HL-60 (cell line): ENCODE results near the gene NFIX.

Experiments used
- DNase-seq, 2 experiments: peaks; one replicate each; pipeline ENCODE4 v3.0.0-alpha.2; 2010 to 2020; ENCODE audit warnings: low read depth in 1 of 2, low spot score in 1 of 2
- H3K27ac ChIP-seq: fragments of 250-450 bp; sonication (Bioruptor Pico); replicated peaks from 2 replicates; pipeline ENCODE4 v1.5.1; 2020; ENCODE audit warnings: mild to moderate bottlenecking, moderate library complexity
- H3K27me3 ChIP-seq: fragments of 250-450 bp; sonication (Bioruptor Pico); 2 replicates; pipeline ENCODE4 v1.5.1; 2021; ENCODE audit warnings: mild to moderate bottlenecking, moderate library complexity; ENCODE audit not compliant: insufficient read depth, poor library complexity, severe bottlenecking
- H3K4me3 ChIP-seq: replicated peaks from 2 replicates; pipeline ENCODE4 v1.5.1; 2011; ENCODE audit warnings: mild to moderate bottlenecking, control low read depth, low read length; ENCODE audit not compliant: insufficient read depth
- GABPA ChIP-seq: IDR thresholded peaks from 2 replicates; pipeline ENCODE4 v1.6.1; 2012; ENCODE audit warnings: low read depth
- POLR2AphosphoS5 ChIP-seq: IDR thresholded peaks from 2 replicates; pipeline ENCODE4 v1.6.1; 2012; ENCODE audit warnings: low read depth
- SPI1 ChIP-seq: IDR thresholded peaks from 2 replicates; pipeline ENCODE4 v1.6.1; 2012; ENCODE audit warnings: low read depth, mild to moderate bottlenecking, borderline replicate concordance
- TF ChIP-seq, protein P1 (sequence below): IDR thresholded peaks from one replicate; pipeline ENCODE4 v1.5.1; 2011; ENCODE audit warnings: low read length, control low read depth, inconsistent platforms; ENCODE audit not compliant: insufficient read depth
- TF ChIP-seq, protein P2 (sequence below): IDR thresholded peaks from 2 replicates; pipeline ENCODE4 v1.6.1; 2012; ENCODE audit warnings: low read depth; ENCODE audit not compliant: insufficient replicate concordance

NFIX gene

DNA sequence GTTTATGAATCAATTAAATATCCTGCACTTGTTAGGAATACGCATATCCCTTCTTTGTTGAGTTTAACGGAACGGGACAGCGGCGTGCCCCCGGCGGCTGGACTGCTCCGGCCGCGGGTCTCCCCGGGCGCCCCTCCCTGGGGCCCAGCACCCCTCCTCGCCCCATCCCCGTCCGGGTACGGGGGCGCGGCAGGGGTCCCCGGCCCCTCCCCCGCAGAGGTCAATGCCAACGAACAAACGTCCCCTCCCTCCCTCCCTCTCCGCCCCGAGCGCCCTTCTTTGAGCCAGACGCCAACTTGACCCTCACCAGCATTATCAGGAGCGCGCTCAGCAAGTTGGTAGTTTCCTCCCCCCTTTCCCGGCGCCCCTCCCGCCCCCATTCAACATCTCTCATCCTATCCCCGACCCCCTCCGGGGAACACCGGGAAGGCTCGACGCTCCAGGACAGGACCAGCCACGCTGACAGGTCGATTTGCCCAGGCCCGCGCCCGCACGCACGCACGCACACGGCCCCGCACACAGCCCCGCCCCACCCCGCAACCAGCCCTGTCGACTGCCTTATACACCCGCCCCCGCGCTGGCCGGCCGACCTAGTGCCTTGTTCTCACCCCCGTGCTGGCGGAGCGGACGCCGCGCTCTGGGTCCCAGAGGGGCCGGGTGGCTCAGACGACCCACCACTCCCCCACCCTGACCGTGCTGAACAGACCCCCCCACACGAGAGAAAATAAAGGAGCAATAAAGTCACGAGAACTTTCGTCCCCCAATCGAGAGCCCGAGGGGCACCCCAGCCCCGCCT is 102.4 kb downstream of the NFIX start:
- peak; percentile 80 to 88 for DNase-seq
- no peaks in the 10 kb centered on the region for H3K27me3 ChIP-seq
- peak overlapping the region; percentile 33 for H3K4me3 ChIP-seq
- peak overlapping the region; percentile 99 for H3K27ac ChIP-seq
- TF ChIP-seq, protein P1, sequence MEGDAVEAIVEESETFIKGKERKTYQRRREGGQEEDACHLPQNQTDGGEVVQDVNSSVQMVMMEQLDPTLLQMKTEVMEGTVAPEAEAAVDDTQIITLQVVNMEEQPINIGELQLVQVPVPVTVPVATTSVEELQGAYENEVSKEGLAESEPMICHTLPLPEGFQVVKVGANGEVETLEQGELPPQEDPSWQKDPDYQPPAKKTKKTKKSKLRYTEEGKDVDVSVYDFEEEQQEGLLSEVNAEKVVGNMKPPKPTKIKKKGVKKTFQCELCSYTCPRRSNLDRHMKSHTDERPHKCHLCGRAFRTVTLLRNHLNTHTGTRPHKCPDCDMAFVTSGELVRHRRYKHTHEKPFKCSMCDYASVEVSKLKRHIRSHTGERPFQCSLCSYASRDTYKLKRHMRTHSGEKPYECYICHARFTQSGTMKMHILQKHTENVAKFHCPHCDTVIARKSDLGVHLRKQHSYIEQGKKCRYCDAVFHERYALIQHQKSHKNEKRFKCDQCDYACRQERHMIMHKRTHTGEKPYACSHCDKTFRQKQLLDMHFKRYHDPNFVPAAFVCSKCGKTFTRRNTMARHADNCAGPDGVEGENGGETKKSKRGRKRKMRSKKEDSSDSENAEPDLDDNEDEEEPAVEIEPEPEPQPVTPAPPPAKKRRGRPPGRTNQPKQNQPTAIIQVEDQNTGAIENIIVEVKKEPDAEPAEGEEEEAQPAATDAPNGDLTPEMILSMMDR, result no peak
- TF ChIP-seq, protein P2, sequence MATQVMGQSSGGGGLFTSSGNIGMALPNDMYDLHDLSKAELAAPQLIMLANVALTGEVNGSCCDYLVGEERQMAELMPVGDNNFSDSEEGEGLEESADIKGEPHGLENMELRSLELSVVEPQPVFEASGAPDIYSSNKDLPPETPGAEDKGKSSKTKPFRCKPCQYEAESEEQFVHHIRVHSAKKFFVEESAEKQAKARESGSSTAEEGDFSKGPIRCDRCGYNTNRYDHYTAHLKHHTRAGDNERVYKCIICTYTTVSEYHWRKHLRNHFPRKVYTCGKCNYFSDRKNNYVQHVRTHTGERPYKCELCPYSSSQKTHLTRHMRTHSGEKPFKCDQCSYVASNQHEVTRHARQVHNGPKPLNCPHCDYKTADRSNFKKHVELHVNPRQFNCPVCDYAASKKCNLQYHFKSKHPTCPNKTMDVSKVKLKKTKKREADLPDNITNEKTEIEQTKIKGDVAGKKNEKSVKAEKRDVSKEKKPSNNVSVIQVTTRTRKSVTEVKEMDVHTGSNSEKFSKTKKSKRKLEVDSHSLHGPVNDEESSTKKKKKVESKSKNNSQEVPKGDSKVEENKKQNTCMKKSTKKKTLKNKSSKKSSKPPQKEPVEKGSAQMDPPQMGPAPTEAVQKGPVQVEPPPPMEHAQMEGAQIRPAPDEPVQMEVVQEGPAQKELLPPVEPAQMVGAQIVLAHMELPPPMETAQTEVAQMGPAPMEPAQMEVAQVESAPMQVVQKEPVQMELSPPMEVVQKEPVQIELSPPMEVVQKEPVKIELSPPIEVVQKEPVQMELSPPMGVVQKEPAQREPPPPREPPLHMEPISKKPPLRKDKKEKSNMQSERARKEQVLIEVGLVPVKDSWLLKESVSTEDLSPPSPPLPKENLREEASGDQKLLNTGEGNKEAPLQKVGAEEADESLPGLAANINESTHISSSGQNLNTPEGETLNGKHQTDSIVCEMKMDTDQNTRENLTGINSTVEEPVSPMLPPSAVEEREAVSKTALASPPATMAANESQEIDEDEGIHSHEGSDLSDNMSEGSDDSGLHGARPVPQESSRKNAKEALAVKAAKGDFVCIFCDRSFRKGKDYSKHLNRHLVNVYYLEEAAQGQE, result no peak
- no peak for TF ChIP-seq SPI1
- TF ChIP-seq GABPA, result no peak
- peak; percentile 98 for TF ChIP-seq POLR2AphosphoS5

DNA sequence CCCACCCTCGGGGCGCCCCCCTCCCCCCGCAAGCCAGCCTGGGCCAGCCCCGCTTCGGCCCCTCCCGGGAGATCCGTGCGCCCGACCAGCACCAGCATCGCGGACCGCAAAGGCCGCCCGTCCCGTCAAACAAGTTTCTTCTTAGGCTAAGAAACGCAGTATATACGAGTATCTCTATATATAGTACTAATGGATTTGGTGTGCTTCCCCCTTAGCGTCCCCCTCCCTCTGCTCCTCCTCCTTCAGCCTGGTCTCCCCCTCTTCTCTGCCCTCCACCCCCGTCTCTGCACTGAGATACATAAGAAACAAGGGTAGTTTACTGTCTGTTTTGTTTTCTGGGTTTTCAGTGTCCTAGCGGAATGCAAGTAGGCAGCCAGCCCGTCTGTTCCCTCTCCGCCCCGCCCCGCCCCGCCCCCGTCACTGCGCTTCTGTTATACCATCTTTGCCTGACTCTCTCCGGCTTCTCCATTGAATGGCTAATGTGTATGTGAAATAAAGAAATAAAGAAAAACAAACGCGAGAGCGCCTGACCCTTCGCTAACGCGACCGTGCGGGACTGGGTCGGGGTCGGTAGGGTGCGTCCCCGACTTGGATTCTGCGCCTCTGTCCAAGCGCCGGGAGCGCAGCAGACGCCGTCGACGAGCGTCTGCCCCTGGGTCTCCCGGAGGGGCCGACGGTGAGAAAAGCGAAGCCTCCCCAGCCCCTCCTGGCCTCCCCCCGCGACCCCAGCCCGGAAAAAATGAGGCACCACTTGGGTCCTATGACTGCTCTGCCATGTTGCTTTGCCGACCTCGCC is 103.2 kb downstream of the NFIX start:
- Histone ChIP-seq H3K27me3 (no peaks in the 10 kb centered on the region), H3K27ac (peak overlapping the region; percentile 99), H3K4me3 (peak overlapping the region; percentile 96)
- DNase-seq, result peak; percentile 77 to 83
- TF ChIP-seq, protein P1, result no peak
- TF ChIP-seq SPI1, result no peak
- TF ChIP-seq, protein P2, result peak; percentile 39
- TF ChIP-seq POLR2AphosphoS5, result peak; percentile 74; the same call in 1 of the 2 replicates
- no peak for TF ChIP-seq GABPA

DNA sequence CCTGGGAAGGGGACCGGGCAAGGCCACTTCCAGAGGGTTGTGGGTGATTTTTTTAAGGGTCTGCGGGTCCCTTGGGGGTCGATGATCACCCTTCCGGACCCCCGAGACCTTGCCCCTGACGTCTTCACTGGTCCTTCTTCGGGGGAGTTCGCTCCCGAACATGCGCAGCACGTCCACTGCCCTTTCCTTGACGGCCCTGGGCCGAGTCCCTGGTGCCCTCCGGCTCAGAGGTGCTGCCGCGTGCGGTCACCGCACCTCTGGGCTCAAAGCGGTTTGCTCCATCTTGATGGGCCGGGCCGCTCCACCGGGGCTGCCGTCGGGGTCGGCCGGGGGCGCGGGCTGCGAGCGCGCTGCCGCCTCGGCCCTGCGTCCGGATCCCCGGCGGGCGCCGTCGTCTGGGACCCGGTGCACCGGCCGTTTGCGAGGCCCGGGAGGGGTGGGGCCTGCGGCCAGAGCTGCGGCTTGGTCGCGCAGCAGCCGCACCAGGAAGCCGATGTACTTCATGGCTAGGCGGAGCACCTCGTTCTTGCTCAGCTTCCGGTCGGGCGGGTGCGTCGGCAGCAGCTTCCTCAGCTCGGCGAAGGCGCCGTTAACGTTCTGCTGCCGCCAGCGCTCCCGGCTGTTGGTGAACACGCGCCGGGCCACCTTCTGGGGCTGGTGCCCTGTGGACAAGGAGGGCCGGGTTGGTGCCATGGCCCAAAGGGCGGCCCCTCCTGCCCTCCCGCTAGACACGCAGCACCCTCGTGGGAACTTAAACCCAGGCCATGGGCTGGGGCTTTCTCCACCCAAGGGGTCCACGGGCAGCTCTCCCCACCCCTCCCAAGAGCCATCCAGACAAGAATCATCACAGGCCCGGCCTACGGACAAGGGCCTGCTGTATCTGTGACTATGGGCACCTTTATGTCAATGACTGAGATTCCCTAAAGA is 104.1 kb downstream of the NFIX start:
- peak overlapping the region; percentile 96 for H3K4me3 ChIP-seq
- TF ChIP-seq GABPA, result peak; percentile 81
- TF ChIP-seq, protein P2, result no peak
- peak; percentile 19; the same call in 1 of the 2 replicates for TF ChIP-seq POLR2AphosphoS5
- peak; percentile 83 to 94 for DNase-seq
- peak overlapping the region; percentile 99 for H3K27ac ChIP-seq
- H3K27me3 ChIP-seq, result no peaks in the 10 kb centered on the region
